NCI-H748 (cell line): ENCODE data around the gene PITPNM1.
"Not testable (repeated sequence)": the region's sequence is repeated elsewhere in the genome, so short reads cannot be mapped to it uniquely, and the experiment has no call there.

Source experiments
- DNase-seq: peaks from one replicate; lab custom pipeline; 2025; ENCODE audit not compliant: unreplicated experiment; lab: John Stamatoyannopoulos, UW

PITPNM1 gene

DNA sequence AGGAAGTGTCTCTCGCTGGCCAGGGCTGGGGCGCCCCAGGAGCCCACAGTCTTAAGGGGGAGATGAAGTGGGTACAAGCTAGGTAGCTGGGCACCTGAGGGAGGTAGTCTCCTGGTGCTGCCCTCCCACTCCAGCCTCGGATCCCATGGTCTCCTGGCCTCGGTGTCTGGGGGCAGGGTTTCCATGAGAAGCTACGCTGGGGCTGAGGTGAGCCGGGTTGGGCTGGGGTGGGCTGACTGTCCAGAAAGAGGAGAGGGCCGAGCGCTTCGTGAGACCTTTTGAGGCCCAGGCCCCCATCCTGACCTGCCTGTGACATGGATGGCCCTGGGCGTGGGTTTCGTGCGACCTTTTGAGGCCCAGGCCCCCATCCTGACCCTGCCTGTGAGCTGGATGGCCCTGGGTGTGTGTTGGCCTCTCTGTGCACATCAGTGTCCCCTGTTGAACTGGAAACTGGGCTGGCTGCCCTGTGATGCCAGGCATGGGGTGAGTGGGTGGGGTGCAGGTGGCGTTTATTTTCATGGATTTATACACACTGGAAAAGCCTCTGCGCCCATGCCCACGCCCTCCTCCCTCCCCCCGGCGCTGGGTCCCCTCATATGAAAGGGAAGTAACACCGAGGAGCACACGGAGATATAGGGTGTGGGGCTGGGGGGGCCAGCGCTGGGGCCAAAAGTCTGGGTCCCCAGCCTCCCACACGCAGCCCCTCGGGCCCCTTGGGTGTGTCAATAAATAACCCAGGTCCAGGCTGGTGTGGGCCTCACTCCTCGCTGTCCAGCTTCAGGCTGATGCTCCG, 13.7 kb downstream of the PITPNM1 start:
- no peak for DNase-seq

DNA sequence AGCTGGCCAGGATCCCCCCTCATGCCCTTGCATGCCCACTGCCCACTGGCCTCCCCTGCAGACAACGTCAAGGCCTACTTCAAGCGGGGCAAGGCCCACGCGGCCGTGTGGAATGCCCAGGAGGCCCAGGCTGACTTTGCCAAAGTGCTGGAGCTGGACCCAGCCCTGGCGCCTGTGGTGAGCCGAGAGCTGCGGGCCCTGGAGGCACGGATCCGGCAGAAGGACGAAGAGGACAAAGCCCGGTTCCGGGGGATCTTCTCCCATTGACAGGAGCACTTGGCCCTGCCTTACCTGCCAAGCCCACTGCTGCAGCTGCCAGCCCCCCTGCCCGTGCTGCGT, 14.5 kb downstream of the PITPNM1 start:
- DNase-seq: no peak

DNA sequence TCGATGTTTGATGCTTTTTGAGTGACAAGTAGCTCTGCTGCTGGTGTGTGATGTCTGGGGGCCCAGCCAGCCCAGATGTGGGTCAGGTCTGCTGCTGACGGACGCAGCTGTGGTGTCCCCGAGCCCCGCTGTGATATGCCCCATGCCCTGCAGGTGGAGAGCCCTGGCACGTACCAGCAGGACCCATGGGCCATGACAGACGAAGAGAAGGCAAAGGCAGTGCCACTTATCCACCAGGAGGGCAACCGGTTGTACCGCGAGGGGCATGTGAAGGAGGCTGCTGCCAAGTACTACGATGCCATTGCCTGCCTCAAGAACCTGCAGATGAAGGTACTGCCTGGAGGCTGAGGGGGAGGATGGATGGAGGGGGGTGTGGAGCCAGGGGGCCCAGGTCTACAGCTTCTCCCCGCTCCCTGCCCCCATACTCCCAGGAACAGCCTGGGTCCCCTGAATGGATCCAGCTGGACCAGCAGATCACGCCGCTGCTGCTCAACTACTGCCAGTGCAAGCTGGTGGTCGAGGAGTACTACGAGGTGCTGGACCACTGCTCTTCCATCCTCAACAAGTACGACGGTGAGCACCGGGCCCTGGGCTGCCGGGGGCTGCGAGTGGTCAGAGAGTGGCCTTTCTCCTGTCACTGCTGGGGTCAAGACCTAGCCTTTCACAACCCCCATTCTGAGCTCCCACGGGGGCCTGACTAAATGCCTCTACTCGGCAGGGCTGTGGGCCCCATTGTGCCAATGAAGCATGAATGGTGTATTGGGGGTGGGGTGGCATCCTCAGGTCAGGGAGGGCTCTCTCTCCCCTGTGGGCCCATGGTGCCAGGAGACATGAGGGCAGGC, 15.1 kb downstream of the PITPNM1 start:
- no peak for DNase-seq

DNA sequence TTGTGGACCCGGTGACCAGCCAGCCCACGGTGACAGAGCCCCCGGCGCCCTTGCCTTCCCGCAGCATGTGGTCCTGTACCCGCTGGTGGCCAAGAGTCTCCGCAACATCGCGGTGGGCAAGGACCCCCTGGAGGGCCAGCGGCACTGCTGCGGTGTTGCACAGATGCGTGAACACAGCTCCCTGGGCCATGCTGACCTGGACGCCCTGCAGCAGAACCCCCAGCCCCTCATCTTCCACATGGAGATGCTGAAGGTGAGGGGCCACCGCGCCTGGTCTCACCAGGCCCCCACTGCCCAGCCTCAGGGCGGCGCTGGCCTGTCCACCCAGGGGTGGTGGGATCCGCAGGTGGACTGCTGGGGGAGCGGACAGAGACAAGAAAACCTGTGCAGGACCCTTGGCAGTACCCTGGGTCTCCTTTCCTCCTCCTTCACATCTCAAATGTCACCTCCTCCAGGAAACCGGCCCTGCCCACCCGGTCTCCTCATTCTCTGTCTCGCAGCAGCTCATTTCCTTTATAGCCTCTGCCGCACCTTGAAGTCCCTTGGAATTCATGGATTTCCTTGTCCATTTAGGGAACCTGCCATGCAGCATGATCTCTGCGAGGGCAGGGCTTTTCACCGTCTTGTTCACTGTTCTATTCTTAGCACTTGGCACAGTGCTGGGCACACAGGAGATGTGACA, 15.8 kb downstream of the PITPNM1 start:
- DNase-seq: no peak

DNA sequence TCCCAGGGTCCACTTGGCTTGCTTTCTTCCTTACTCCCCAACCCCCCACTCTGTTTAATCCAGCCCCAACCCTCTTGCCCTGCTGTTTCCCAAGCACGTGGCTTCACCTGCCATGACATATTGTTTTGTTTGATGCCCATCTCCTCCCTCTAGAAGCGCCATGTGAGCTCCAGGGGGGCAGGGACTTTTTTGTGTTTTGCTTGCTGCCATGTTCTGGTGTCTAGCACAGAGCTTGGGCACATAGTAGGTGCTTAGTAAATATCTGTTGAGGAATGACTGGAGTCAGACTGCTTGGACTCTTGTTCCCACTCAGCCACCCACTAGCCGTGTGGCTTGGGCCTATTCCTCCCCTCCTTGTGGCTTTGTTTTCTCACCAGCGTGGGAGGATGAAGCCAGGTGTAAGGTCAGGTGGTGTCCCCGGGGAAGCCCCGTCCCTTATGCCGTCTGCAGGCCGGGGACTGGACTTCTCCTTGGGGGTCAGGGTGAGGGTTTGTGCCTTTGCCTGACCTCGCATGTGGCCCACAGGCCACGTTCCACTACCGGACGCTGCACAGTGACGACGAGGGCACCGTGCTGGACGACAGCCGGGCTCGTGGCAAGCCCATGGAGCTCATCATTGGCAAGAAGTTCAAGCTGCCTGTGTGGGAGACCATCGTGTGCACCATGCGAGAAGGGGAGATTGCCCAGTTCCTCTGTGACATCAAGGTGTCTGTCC, 18.5 kb downstream of the PITPNM1 start:
- no peak for DNase-seq

DNA sequence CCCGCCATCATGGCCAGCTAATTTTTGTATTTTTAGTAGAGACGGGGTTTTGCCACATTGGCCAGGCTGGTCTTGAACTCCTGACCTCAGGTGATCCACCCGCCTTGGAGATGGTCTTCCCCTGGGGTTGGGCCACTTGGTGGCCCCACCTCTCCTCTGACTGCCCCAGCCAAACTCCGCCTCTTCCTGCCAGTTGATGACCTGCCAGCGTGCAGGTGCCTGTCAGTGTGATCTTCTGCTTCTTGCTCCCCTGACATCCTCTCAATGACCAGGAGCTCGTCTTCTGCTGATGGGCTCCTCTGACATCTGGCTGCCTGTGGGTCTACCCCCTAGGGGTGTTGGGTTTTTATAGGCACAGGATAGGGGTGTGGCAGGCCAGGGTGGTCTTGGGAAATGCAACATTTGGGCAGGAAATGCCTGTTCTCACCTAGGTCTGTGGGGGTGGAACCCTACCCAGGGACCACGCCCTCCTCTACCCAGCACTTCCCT, 19.2 kb downstream of the PITPNM1 start:
- peak; percentile 16 for DNase-seq

DNA sequence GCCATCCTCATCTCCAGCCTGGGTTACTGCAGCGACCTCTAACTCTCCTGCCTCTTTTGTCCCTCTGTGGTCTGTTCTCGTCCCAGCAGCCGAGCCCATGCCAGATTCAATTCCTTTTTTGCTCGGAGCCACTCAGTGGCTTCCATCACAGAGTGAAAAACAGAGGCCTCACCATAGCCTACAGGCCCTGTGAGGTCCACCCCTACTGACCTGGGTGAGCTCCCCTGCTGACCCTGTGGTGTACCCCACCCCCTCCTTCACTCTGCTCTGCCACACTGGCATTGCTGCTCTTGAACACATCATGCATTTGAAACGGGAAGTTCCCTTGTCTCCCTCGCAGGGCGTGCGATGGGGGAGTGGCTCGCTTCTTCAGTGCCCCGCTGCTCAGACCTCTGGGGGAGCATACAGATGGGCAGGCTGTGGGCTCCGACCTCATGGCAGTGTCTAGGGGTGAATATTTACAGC, 20.3 kb downstream of the PITPNM1 start:
- no peak for DNase-seq

DNA sequence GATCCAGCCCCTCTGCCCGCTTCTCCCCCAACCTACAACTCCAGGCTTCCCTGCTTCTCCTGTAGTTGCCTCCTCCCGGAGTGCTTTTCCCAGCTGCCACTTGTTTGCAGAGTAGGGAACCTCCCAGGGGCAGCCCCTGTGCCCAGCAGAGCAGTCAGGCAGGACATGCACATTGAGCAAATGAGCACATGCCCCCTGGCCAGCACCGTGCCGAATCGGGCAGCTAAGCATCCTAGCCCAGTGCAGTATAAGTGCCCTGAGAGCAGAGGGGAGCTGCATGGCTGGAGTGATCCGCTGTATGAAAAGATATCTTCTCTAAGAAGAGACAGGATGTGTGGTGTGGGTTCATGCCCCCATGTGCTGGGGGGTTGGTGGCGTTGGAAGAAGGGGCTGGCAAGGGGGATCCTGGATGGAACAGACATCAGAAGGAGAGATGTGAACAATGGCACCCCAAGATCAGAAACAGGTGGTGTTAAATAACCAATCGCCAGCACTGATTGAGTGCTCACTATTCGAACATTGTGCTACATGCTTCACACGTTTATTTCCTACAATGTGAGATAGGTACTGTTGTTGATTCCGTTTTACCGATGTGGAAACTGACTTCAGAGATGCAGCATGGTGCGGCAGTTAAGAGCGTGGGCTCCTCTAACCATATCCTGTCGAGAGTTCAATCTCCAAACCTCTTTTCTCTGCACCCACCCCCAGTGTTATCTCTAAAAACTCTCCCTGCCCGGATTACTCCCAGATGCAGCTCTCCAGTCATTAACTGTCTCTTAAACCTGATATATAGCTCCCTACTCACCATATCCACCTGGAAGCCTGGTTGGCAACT, 21.1 kb downstream of the PITPNM1 start:
- DNase-seq: peak; percentile 30

DNA sequence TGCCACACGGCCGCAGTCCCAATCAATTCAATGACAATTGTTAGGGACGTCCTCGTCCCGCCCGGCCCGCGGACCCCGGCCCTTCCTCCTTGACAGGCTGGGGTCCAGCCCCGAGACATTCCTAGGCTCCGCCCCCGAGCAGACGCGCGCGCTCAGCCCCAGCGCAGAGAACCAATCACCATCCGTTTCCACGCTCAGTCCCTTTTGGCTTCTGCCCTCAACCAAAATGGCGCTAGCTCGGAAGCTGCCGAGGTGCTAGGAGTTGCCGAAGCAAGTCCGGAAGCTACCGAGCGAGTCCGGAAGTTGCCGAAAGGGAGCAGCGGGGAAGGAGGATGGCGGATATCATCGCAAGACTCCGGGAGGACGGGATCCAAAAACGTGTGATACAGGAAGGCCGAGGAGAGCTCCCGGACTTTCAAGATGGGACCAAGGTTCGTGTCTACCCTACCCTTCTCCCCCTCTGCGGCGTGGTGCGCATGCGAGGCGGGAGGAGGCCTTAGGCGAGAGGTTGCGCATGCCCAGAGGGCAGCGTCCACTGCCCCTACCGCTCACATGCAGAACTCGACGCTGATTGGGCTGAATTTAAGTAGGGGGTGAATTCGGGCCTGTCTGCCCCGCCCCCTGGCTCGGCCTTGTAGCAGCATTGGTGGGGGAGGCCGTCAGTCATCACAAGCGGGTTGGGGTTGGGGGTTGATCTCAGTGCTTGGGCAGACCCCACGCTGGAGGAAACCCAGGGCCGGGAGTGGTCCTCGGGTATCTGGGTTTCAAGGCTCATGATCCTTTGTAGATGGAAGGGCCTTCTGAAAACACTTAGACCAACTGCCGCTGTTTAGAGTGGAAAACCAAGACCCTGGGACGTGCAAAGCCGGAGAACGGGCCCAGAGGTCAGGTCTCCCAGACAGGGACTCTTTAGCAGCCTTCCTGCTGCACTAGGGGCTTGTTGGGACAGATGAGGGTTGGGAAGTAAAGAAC, 22.1 kb downstream of the PITPNM1 start, which contains the start of gene AIP:
Gene AIP, plus strand, starts transcription at position 200 of the 972 bp plus-strand sequence. Its CDS starts 133 bp downstream, at position 333.
- DNase-seq: peak; percentile 99

DNA sequence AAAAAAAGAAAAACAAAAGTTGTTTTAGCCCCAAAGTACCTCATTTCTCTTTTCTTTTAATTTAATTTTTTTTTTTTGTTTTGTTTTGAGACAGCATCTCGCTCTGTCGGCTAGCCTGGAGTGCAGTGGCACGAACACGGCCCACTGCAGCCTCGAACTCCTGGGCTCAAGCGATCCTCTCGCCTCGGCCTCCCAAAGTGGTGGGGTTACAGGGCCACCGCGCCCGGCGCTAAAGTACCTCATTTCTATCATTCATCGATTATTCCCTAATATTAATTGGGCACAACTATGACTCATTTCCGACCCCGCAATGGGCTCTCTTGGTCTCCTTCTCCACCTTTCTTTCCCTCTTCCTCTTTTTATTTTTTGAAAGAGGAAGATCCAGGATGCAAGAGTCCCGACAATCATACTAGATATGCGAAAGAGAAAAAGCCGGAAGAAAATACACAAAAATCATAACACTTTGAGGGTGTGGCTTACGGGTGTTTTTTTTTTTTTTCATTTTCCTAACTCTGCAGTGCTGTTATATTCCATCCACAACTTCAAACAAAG, 22.8 kb downstream of the PITPNM1 start:
- DNase-seq: no peak

DNA sequence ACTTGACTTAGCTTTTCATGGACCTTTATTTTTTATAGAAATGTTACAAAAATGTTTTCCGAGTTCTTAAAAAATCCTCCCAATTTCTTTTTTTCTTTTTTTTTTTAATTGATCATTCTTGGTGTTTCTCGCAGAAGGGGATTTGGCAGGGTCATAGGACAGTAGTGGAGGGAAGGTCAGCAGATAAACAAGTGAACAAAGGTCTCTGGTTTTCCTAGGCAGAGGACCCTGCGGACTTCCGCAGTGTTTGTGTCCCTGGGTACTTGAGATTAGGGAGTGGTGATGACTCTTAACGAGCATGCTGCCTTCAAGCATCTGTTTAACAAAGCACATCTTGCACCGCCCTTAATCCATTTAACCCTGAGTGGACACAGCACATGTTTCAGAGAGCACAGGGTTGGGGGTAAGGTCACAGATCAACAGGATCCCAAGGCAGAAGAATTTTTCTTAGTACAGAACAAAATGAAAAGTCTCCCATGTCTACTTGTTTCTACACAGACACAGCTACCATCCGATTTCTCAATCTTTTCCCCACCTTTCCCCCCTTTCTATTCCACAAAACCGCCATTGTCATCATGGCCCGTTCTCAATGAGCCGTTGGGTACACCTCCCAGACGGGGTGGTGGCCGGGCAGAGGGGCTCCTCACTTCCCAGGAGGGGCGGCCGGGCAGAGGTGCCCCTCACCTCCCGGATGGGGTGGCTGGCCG, 27.7 kb downstream of the PITPNM1 start:
- DNase-seq: not testable (repeated sequence)

DNA sequence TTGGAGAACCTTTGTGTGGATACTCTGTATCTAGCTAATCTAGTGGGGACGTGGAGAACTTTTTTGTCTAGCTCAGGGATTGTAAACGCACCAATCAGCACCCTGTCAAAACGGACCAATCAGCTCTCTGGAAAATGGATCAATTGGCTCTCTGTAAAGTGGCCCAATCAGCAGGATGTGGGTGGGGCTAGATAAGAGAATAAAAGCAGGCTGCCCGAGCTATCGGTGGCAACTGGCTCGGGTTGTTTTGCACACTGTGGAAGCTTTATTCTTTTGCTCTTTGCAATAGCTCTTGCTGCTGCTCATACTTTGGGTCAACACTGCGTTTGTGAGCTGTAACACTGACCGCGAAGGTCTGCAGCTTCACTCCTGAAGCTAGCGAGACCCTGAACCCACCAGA, 28.5 kb downstream of the PITPNM1 start:
- DNase-seq: peak; percentile 18

DNA sequence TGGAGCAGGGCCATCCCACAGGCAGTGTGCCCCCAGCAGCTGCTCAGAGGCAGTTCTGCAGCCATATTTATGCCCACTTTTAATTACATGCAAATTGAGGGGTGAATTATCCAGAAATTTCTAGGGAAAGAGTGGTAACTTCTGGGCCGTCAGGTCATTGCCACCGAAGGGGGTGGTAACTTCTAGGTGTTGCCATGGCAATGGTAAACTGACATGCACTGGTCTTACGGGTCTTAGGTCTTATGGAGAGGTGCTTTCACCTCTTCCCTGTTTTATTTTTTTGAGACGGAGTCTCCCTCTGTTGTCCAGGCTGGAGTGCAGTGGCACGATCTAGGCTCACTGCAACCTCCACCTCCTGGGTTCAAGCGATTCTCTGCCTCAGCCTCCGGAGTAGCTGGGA, 32.3 kb downstream of the PITPNM1 start:
- no peak for DNase-seq

DNA sequence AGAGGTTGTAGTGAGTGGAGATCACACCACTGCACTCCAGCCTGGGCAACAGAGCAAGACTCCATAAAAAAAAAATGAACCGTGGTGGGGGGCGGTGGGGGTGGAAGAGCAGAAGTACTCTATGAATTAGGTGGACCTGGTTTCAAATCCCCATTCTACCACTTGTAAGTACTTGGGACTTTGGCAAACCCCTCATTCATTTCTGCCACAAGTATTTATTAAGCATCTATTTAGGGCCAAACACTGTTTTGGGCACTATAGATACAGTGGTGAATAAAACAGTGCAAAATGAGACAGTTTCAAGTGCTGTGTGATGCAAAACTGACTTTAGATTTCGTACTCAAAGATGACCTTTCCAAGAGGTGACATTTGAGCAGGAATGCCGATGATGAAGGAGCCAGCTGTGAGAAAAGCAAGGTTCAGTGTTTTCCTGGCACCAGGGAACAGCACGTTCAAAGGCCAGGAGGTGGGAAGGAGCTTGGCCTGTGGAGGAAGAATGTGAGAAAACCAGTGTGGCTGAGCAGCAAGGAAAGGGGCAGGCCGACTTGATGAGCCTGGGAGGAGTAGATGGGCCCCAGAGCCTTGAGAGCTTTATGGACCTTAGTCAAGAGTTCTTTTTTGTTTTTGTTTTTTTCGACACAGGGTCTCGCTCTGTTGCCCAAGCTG, 34.7 kb downstream of the PITPNM1 start:
- no peak for DNase-seq

DNA sequence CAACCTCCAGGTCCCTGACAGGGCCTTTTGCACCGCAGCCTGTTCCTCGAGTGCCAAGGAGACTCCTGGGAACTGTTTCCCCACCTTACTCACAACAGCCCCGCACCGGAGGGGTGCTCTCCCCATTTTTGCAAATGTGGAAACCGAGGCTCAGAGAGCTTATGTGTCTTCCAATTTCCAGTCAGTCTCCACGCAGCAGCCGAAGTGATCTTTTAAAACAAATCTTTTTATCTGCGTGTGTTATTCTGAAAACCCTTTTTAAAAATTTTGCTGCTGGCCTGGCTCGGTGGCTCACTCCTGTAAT, 35.7 kb downstream of the PITPNM1 start:
- DNase-seq: no peak

DNA sequence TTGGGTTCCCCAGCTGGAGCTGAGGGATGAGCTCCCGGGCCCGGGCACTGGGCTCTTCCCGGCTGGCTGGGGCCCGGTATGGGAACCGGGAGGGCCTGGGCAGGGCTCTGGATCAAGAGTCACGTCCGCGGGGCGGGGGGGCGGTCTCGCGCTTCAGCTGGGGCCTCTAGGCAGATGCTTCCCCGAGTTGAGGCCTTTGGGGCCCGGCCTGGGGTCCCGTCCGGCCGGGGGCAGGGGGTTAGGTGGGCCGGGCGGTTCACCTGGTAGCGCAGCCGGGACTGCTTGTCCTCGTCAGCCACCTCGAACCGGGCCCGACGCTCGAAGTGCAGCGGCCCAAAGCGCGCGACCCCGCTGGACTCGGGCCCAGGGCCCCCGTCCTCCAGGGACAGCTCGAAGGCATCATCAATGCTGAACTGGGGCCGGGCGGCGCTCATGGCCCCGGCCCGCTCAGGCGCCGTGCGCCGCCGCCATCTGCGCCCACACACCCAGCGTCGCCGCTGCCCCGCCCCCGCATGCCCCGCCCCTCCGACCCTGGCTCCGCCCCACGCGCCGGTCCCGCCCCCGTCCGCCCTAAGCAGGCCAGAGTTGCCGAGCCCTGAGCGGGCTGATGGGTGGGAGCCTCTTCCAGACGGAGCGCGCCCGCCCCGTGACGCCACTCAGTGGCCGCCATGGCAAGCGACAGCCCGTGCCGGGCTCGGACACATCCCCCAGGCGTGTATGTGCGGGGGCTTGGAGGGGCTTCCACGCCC, 36.2 kb downstream of the PITPNM1 start, which contains the start of gene TMEM134:
Gene TMEM134, minus strand, starts transcription at position 493 of the 749 bp plus-strand sequence. Its CDS starts 59 bp downstream, at position 434.
- peak; percentile 93 for DNase-seq

DNA sequence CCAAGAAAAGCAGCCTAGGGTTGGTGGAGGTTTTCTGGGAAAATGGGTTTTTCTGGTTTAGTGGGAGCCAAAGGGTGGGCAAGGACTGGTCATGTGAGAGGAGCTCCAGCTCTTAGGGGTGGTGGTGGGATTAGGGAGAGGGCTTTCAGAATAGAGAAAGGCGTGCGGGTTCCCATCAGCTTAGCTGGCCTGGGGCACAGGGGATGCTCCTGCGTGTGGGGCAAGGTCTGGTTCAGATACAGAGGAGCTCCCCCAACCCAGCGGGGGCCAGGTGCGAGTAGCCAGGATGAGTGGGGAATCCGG, 36.8 kb downstream of the PITPNM1 start:
- DNase-seq: no peak
